Uterus (tissue), 4 donors: ENCODE data around the gene RBFOX2. TPM values are rescaled to one million over a fixed set of nuclear protein-coding genes. Genes with fewer than 3 reads are reported as not detected.

Experiments
- DNase-seq, 2 donors: peaks; one replicate each; pipeline ENCODE4 v3.0.0-alpha.2; 2019 to 2020
- H3K27ac ChIP-seq, 2 donors: fragments of 200-600 bp; sonication (generic); 1 replicate in 1 of 2; 2 replicates in 1 of 2; pipeline ENCODE4 v1.5.1; 2016 to 2018
- H3K27me3 ChIP-seq, 2 donors: fragments of 200-600 bp; sonication (generic); one replicate each; pipeline ENCODE4 v1.5.1; 2018 to 2019; ENCODE audit warnings: control low read depth in 1 of 2
- H3K36me3 ChIP-seq, 2 donors: fragments of 200-600 bp; sonication (generic); one replicate each; pipeline ENCODE4 v1.5.1; 2019; ENCODE audit warnings: control low read depth in 1 of 2
- H3K4me1 ChIP-seq, 2 donors: fragments of 200-600 bp; sonication (generic); one replicate each; pipeline ENCODE4 v1.5.1; 2018 to 2019; ENCODE audit warnings: control low read depth in 1 of 2
- H3K4me3 ChIP-seq, 2 donors: fragments of 200-600 bp; sonication (generic); 1 replicate in 1 of 2; 2 replicates in 1 of 2; pipeline ENCODE4 v1.5.1; 2018 to 2019; ENCODE audit warnings: mild to moderate bottlenecking in 1 of 2
- H3K9me3 ChIP-seq, 2 donors: fragments of 200-600 bp; sonication (generic); one replicate each; pipeline ENCODE4 v1.5.1; 2019; ENCODE audit warnings: control low read depth in 1 of 2
- POLR2A ChIP-seq, 2 donors: fragments of 450-650 bp; IDR thresholded peaks; one replicate each; pipeline ENCODE4 v1.6.1; 2016; ENCODE audit warnings: antibody characterized with exemption in 2 of 2, mild to moderate bottlenecking in 1 of 2, moderate library complexity in 1 of 2
- intact Hi-C: fragments of 100-400 bp; cut with DNase I; formaldehyde crosslinking; loops from one replicate; pipeline ENCODE4 v1.15.1; 2023; ENCODE audit warnings: low total_unique reads
- total RNA-seq, 4 donors: library from RNA; depleted of rRNA in 3 of 4; stranded (reverse); fragments of >200 nt in 3 of 4; gene quantifications; one replicate each; pipeline versions ENCODE4 v1.1.0 to v1.2.4, GENCODE V29; 2014 to 2023
- TF ChIP-seq, protein P1 (sequence below), 4 experiments: fragments of 200-600 bp in 2 of 4; fragments of 450-650 bp in 2 of 4; sonication (generic) in 2 of 4; IDR thresholded peaks; one replicate each; pipeline ENCODE4 v1.5.1; 2016 to 2019; ENCODE audit warnings: antibody characterized with exemption in 4 of 4, mild to moderate bottlenecking in 2 of 4, moderate library complexity in 1 of 4
- donor health status: DM: yes; HTN: yes; CAD: no.

The RBFOX2 gene
- total RNA-seq, 4 donors from 2014 or later, result 81.0 to 311 (median 147) TPM

DNA sequence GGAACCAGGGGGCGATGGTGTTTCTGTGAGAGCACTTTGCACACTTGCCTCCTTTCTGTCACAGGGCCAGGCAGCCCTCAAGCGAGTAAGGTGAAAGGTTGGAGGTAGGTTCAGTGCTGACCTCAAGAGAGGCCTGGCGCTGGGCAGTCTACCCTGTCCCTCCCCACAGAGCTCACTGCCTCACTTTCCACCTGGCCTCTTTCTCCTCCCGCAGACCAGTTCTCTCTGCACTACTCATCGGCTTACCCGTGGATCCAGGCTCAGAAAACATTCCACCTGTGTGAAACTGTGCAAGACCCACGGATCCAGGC is 294.2 kb downstream of the RBFOX2 start:
- TF ChIP-seq, protein P1, sequence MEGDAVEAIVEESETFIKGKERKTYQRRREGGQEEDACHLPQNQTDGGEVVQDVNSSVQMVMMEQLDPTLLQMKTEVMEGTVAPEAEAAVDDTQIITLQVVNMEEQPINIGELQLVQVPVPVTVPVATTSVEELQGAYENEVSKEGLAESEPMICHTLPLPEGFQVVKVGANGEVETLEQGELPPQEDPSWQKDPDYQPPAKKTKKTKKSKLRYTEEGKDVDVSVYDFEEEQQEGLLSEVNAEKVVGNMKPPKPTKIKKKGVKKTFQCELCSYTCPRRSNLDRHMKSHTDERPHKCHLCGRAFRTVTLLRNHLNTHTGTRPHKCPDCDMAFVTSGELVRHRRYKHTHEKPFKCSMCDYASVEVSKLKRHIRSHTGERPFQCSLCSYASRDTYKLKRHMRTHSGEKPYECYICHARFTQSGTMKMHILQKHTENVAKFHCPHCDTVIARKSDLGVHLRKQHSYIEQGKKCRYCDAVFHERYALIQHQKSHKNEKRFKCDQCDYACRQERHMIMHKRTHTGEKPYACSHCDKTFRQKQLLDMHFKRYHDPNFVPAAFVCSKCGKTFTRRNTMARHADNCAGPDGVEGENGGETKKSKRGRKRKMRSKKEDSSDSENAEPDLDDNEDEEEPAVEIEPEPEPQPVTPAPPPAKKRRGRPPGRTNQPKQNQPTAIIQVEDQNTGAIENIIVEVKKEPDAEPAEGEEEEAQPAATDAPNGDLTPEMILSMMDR (IDR thresholded peaks at IDR 0.05), result no peak
- TF ChIP-seq POLR2A (IDR thresholded peaks at IDR 0.05), result no peak
- intact Hi-C loops, result no loop called here

DNA sequence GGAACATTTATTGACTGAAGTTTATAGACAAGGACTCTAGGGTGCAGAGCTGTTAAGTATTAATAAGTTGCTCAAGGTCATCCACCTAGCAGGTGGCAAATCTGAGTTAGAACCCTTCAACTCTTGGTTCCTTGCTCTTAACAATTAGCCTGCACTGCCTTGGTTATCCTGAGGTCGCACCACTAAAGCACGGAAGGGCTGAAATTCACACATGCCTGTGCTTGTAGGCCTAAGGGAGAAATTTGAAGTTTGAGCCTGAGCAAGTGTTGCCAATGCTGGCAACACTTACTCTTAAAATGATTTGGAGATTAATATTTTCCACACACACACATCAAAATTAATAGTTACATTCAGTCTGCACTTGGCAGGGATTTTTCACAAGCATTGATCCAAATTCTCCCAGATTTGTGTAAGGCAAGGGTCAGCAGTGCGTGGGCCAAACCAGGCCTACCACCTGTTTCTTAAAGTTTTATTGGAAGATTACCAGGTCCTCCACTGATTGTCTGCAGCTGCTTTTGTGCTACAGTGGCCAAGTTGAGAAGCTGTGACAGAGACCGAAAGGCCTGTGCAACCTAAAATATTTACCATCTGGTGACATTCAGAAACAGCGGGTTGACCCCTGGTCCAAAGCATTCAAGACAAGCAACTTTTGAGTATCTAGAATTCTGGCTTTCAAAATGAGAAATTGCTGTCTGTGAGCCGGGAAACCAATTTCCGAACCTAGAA is 294.7 kb downstream of the RBFOX2 start:
- no peak for TF ChIP-seq POLR2A (IDR thresholded peaks at IDR 0.05)
- TF ChIP-seq, protein P1 (IDR thresholded peaks at IDR 0.05), result no peak
- H3K9me3 ChIP-seq, result no peaks in the 10 kb centered on the region
- no peaks in the 10 kb centered on the region for H3K36me3 ChIP-seq
- intact Hi-C loops, result no loop called here
- DNase-seq, result no peak
- H3K27ac ChIP-seq, result no peak overlapping the region
- H3K27me3 ChIP-seq, result no peaks in the 10 kb centered on the region
- no peaks in the 10 kb centered on the region for H3K4me1 ChIP-seq
- no peak overlapping the region for H3K4me3 ChIP-seq

More for the DNA sequence above, 294.2 kb downstream of the RBFOX2 start:
- Histone ChIP-seq H3K27ac (no peak overlapping the region), H3K36me3 (no peaks in the 10 kb centered on the region), H3K4me1 (no peaks in the 10 kb centered on the region), H3K27me3 (no peaks in the 10 kb centered on the region), H3K4me3 (no peak overlapping the region), H3K9me3 (no peaks in the 10 kb centered on the region)
- no peak for DNase-seq

GRCh38 chr22:35733036-35733435 is 295.6 kb downstream of the RBFOX2 start:
- no peaks in the 10 kb centered on the region for H3K4me1 ChIP-seq
- no peak for DNase-seq
- no peaks in the 10 kb centered on the region for H3K36me3 ChIP-seq
- intact Hi-C loops, result no loop called here
- no peak for TF ChIP-seq POLR2A (IDR thresholded peaks at IDR 0.05)
- TF ChIP-seq, protein P1 (IDR thresholded peaks at IDR 0.05), result no peak
- H3K4me3 ChIP-seq, result no peak overlapping the region
- no peak overlapping the region for H3K27ac ChIP-seq
- no peaks in the 10 kb centered on the region for H3K9me3 ChIP-seq
- H3K27me3 ChIP-seq, result no peaks in the 10 kb centered on the region

DNA sequence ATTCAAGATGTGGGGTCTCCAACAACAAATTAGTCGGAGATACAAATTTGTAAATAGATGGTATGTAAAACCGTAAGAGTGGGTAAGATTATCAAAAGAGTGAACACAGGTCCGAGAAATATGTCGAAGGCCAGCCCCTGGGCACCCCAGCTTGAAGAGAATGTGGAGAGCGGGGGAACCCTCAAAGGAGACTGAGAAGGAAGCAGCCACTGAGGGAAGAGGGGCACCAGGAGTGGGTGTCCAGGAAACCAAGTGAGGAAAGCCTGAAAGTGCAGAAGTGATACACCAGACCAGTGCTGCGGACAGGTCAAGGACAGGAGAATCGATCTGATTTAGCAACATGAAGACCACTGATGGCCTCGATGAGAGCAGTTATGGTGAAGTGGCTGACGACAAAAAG is 296.5 kb downstream of the RBFOX2 start:
- DNase-seq, result no peak
- intact Hi-C loops, result no loop called here
- H3K27ac ChIP-seq, result no peak overlapping the region

DNA sequence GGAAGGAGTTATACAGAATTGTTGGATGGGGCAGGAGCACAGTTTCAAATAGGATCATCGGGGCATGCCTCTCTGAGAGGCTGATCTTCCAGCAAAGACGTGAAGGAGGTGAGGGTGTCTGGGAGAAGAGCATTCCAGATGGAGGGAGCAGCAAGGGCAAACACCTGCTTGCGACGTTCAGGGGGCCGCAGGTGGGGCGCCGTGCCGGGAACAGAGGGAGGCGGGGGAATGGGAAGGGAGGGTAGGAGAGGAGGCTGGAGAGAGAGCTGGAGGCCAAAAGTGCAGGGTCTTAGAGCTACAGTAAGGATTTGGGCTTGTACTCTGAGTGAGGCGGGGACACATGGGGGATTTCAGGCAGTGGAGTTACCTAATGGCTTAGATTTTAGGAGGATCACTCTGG is 297.3 kb downstream of the RBFOX2 start:
- Histone ChIP-seq H3K9me3 (no peaks in the 10 kb centered on the region), H3K4me1 (no peaks in the 10 kb centered on the region), H3K36me3 (no peaks in the 10 kb centered on the region), H3K27ac (no peak overlapping the region), H3K27me3 (no peaks in the 10 kb centered on the region), H3K4me3 (no peak overlapping the region)
- intact Hi-C loops, result no loop called here
- no peak for TF ChIP-seq POLR2A (IDR thresholded peaks at IDR 0.05)
- TF ChIP-seq, protein P1 (IDR thresholded peaks at IDR 0.05), result no peak
- no peak for DNase-seq

More for the DNA sequence above, 296.5 kb downstream of the RBFOX2 start:
- Histone ChIP-seq H3K36me3 (no peaks in the 10 kb centered on the region), H3K4me1 (no peaks in the 10 kb centered on the region), H3K4me3 (no peak overlapping the region), H3K27me3 (no peaks in the 10 kb centered on the region), H3K9me3 (no peaks in the 10 kb centered on the region)
- TF ChIP-seq, protein P1 (IDR thresholded peaks at IDR 0.05), result no peak
- TF ChIP-seq POLR2A (IDR thresholded peaks at IDR 0.05), result no peak
